Measurements from ENCODE around the gene NRG3.
"Not testable (repeated sequence)": the region's sequence is repeated elsewhere in the genome, so short reads cannot be mapped to it uniquely, and the experiment has no call there.

Gene NRG3

DNA sequence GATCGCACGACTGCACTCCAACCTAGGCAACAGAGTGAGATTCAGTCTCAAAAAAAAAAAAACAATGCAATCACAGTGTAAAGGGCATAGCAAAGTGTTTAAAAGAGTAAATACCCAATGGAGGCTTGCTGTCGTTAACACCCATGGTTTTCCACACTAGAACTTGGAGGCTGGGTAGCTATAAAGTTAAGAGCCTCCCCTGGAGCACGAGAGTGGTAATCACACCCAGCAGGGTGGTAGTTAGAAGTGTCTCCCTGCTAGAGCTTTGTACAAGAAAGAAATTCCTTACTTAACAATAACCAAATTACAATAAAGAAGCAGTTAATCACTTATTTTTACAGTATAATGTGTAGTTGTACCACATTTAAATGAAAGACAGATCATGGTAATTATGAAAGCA, 1078.9 kb downstream of the NRG3 start:
- no peak for DNase-seq (ENCODE audit: low read depth in 2 of 3, low spot score in 1 of 3)

- DNase-seq (ENCODE audit: low read depth in 2 of 3, low spot score in 1 of 3): not testable (repeated sequence)
Measured at GRCh38 chr10:82960421-82961060, 1085.5 kb downstream of the NRG3 start.

DNA sequence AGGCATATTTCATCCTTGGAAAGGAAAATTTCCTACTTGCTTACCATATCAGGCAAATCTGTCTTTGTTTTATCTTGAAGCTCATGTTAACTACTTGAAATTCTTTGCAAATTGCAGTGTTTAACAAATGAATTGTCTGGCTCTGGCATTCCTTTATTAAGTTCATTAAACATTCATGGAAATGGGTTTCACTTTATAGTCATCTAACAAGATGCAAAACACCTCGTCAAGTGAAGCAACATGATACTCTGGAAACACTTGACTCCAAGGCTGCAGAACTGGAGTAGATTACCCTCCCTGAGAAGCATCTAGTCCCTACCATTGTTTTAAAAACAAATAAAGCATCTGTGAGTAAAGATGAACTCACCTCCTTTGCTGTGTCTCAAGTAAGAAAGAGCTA, 1086.9 kb downstream of the NRG3 start:
- no peak for DNase-seq (ENCODE audit: low read depth in 2 of 3, low spot score in 1 of 3)

DNA sequence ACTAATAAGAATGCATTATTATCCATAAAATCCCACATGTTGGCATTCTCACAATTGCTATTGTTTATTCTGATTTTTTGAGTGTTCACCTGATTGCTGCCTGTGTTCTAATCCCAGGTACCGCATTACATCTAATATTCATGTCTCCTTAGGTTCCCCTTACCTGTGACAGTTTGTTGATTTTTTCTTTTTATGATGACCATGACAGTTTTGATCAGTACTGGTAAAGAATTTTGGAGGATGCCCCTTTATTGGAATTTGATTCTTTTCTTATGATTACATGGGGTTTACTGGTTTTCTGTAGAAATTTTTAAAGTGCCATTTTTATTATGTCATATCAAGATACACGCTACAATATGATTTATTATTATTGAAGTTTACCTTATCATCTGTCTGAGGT, 1091.1 kb downstream of the NRG3 start:
- DNase-seq (ENCODE audit: low read depth in 2 of 3, low spot score in 1 of 3): no peak

DNA sequence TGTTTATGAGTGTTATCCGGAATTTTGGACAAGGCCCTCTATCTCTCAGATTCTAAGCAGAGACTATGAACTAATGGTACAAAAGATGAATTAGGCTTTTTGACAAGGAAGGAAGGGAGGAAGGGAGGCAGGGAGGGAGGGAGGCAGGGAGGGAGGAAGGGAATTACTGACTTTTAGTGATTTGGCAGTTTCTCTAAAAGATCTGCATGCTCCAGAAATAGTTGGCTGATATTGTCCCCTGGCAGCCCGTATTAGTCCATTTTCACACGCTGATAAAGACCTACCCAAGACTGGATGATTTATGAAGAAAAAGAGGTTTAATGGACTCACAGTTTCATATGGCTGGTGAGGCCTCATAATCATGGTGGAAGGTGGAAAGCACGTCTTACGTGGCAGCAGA, 1093.5 kb downstream of the NRG3 start:
- no peak for DNase-seq (ENCODE audit: low read depth in 2 of 3, low spot score in 1 of 3)

DNA sequence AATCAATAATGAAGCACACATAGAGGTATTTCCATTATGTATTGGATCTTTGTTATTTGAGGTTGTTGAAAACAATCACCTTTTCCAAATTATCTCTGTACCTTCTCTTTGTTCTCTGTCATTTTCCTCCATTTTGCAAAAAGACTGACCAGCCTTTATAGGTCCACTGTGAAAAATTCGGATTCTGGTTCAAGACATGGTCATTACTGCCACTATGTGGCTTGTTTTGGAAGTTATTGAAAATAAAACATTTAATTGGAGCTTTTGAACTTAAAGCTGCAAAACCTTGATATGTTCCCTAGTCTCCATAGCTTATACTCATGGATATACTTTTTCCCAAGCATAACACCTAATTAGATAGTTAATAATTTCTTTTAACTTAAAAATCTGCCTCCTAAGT, 1094.4 kb downstream of the NRG3 start:
- no peak for DNase-seq (ENCODE audit: low read depth in 2 of 3, low spot score in 1 of 3)

DNA sequence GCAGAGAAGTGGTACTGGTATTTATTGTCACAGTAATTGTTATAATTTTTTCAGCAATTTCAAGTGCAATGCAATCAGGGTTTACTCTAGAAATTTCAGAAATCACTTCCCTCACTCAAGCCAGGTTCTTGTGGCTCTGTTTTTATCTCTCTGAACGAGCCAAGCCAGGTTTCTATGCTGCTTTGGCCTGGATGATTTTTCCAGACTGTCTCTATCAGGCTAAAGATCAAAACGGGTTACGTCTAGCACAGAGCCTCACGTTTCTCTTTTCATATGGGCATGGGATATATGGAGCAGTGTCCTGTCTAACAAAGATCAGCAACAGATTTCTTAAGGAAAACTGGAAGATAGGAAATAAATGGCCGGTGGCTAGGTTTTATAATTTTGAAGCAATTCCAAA, 1105.3 kb downstream of the NRG3 start:
- no peak for DNase-seq (ENCODE audit: low read depth in 2 of 3, low spot score in 1 of 3)

- DNase-seq (ENCODE audit: low read depth in 2 of 3, low spot score in 1 of 3): no peak
Measured at GRCh38 chr10:82981137-82981723, 1106.2 kb downstream of the NRG3 start.

- no peak for DNase-seq (ENCODE audit: low read depth in 2 of 3, low spot score in 1 of 3)
Measured at GRCh38 chr10:82982110-82982608, 1107.2 kb downstream of the NRG3 start.

GRCh38 chr10:82986216-82986615, 1111.2 kb downstream of the NRG3 start:
- no peak for DNase-seq (ENCODE audit: low read depth in 2 of 3, low spot score in 1 of 3)

DNA sequence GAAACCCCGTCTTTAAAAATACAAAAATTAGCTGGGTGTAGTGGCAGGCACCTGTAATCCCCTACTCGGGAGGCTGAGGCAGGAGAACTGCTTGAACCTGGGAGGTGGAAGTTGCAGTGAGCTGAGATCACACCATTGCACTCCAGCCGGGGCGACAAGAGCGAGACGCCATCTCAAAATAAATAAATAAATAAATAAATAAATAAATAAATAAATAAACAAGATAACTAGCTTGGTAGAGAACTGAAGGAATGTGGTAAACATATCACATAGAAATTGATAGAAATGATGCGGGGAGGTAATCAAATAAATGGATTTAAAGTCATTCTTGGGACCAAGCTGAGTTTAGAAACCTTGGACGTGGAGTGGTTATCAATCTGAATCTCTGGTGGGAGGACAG, 1131.5 kb downstream of the NRG3 start:
- DNase-seq (ENCODE audit: low read depth in 2 of 3, low spot score in 1 of 3): not testable (repeated sequence)

DNA sequence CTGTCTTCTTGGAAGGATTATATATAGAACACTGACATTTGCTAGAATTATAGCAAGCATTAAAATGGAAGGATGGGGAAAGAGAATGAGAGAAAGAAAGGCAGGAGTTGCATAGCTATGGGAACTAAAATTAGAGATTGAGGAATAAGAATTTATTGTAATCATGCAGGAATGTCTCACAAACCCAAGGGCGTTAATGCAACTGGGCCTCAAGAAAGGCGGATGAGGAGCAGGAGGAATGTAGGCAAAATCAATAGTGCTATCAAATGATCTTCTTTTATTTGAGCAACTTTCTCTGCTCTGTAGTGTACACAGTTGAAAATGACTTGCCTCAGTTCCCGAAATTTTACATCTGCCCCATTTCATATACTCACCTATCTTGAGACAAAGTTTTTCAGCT, 1132.5 kb downstream of the NRG3 start:
- no peak for DNase-seq (ENCODE audit: low read depth in 2 of 3, low spot score in 1 of 3)

GRCh38 chr10:83012866-83013265, 1137.9 kb downstream of the NRG3 start:
- no peak for DNase-seq (ENCODE audit: low read depth in 2 of 3, low spot score in 1 of 3)

- DNase-seq (ENCODE audit: low read depth in 2 of 3, low spot score in 1 of 3): no peak
Measured at GRCh38 chr10:83017076-83017867, 1142.3 kb downstream of the NRG3 start.

- no peak for DNase-seq (ENCODE audit: low read depth in 2 of 3, low spot score in 1 of 3)
Measured at GRCh38 chr10:83023662-83024061, 1148.7 kb downstream of the NRG3 start.
